Nephron (organoid): ENCODE results near the gene NRCAM.

Source experiments
- H3K27ac Mint-ChIP-seq, 3 experiments: 2 replicates each; pipeline ENCODE4 v1.8.0; 2020; ENCODE audit warnings: mixed read lengths in 3 of 3, mild to moderate bottlenecking in 2 of 3, moderate library complexity in 1 of 3
- H3K27me3 Mint-ChIP-seq: 2 replicates; pipeline ENCODE4 v1.8.0; 2021; ENCODE audit warnings: low read depth, mild to moderate bottlenecking, moderate library complexity, mixed read lengths
- H3K36me3 Mint-ChIP-seq: 2 replicates; pipeline ENCODE4 v1.8.0; 2020; ENCODE audit warnings: low read depth, mixed read lengths
- H3K4me1 Mint-ChIP-seq: 2 replicates; pipeline ENCODE4 v1.8.0; 2020; ENCODE audit warnings: mixed read lengths
- H3K4me3 Mint-ChIP-seq, 3 experiments: 2 replicates each; pipeline ENCODE4 v1.8.0; 2020; ENCODE audit warnings: mild to moderate bottlenecking in 3 of 3, mixed read lengths in 3 of 3, moderate library complexity in 2 of 3
- H3K9me3 Mint-ChIP-seq: 2 replicates; pipeline ENCODE4 v1.8.0; 2020; ENCODE audit warnings: mixed read lengths
- TF ChIP-seq, protein P1 (sequence below), 3 experiments: fragments of 200-600 bp; sonication (generic); IDR thresholded peaks; one replicate each; pipeline ENCODE4 v1.5.0; 2021; ENCODE audit warnings: antibody characterized with exemption in 3 of 3; ENCODE audit not compliant: unreplicated experiment in 3 of 3

Gene NRCAM

DNA sequence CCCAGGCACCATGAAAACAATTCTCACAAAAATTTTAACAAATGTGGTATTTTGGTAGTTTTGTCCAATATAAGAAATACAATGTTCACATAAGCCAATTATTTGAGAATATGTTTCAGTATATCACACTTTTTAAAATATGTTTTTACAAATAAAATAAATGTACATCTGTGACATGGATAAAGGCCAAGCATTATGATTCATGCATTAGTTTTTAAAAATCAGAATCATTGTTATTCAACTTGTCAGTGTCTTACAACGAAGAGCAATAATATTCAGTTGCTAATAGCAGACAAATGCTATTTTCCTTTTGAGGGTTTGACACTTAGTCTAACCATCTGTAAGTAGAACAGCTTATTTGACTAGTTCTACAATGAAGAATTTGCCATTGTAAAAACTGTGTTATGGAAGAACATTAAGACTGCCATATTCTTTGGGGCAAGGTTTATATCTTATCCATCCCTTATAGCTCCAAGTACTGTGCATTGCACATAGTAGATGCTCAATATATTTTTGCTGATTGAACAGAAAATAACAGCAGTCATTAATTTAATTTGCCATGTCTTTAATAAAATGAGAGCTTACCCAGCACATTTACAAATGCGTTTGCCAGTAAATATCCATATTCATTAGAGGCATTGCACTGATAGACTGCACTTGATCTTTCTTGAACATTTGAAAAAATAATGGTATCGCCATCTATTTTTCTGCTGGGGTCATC is 258.7 kb downstream of the NRCAM start:
- Mint-ChIP-seq H3K4me3 (no peak overlapping the region), H3K27me3 (no peaks in the 10 kb centered on the region), H3K4me1 (no peaks in the 10 kb centered on the region), H3K9me3 (no peaks in the 10 kb centered on the region), H3K27ac (no peak overlapping the region), H3K36me3 (peaks cover 5% of the 10 kb centered on the region)
- TF ChIP-seq, protein P1, sequence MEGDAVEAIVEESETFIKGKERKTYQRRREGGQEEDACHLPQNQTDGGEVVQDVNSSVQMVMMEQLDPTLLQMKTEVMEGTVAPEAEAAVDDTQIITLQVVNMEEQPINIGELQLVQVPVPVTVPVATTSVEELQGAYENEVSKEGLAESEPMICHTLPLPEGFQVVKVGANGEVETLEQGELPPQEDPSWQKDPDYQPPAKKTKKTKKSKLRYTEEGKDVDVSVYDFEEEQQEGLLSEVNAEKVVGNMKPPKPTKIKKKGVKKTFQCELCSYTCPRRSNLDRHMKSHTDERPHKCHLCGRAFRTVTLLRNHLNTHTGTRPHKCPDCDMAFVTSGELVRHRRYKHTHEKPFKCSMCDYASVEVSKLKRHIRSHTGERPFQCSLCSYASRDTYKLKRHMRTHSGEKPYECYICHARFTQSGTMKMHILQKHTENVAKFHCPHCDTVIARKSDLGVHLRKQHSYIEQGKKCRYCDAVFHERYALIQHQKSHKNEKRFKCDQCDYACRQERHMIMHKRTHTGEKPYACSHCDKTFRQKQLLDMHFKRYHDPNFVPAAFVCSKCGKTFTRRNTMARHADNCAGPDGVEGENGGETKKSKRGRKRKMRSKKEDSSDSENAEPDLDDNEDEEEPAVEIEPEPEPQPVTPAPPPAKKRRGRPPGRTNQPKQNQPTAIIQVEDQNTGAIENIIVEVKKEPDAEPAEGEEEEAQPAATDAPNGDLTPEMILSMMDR (IDR thresholded peaks at IDR 0.05; ENCODE audit: unreplicated experiment in 3 of 3) = no peak

DNA sequence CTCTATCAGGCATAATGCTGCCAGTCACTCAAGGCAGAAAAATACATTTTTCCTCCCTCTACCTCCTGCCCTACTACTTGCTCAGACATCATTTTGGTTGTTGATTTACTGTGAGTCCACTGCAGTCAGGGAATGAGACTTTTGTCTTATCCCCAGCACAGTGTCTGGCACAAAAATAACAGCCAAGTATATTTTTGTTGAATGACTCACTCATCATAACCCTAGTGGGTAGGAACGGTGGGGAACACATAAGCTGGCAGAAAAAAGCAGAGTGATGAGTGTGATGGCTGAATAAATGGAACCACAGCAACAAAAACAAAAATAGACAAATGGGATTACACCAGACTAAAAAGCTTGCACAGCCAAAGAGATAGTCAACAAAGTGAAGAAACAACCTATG is 260.2 kb downstream of the NRCAM start:
- H3K4me1 Mint-ChIP-seq = no peaks in the 10 kb centered on the region
- TF ChIP-seq, protein P1 (IDR thresholded peaks at IDR 0.05; ENCODE audit: unreplicated experiment in 3 of 3) = no peak

DNA sequence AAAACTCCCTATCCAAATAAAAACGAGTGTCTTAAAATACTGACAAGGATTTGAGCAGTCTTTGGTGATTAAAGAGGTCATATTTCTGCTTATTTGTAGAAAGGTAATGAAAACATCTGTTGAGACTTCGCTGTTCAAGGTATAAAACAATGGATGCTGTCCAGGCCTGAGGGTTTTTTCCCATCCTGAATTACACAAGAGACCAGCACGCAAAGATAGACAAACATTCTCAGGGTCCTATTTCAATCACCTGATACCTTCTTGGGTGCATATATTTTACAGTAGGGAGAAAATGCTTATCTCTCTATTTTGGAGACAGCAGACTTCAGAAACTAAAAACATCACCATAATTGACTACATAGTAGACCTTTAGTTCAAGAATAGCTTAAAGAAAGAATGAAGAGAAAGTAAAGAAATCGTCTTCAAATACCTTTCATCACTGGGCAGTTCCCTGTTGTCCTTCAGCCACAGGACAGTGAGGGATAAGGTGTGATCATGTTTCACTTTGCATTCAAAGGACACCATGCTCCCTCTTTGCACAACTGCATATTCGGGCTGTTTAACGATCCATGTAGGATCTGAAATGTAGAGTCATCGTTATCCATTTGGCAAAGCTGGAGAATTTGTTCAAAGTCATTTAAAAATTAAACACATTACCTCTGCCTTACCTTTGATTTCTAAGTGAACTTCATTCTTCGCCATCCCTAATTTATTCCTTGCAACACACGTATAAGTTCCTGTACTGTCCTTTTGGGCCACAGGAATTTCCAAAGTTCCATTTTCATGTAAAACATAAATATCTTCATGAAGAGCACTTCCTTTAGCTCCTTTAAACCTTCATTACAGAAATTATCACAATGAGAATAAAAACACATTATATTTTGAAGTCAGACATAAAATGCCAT is 262.4 kb downstream of the NRCAM start:
- H3K27ac Mint-ChIP-seq = no peak overlapping the region
- peaks cover 10% of the 10 kb centered on the region for H3K36me3 Mint-ChIP-seq
- TF ChIP-seq, protein P1 (IDR thresholded peaks at IDR 0.05; ENCODE audit: unreplicated experiment in 3 of 3) = no peak
- peaks cover 2% of the 10 kb centered on the region for H3K9me3 Mint-ChIP-seq
- H3K4me3 Mint-ChIP-seq = no peak overlapping the region
- H3K4me1 Mint-ChIP-seq = no peaks in the 10 kb centered on the region
- H3K27me3 Mint-ChIP-seq = no peaks in the 10 kb centered on the region

More for the DNA sequence above, 260.2 kb downstream of the NRCAM start:
- H3K36me3 Mint-ChIP-seq = peaks cover 5% of the 10 kb centered on the region
- H3K9me3 Mint-ChIP-seq = peaks cover 1% of the 10 kb centered on the region
- H3K27me3 Mint-ChIP-seq = no peaks in the 10 kb centered on the region
- no peak overlapping the region for H3K27ac Mint-ChIP-seq
- no peak overlapping the region for H3K4me3 Mint-ChIP-seq

DNA sequence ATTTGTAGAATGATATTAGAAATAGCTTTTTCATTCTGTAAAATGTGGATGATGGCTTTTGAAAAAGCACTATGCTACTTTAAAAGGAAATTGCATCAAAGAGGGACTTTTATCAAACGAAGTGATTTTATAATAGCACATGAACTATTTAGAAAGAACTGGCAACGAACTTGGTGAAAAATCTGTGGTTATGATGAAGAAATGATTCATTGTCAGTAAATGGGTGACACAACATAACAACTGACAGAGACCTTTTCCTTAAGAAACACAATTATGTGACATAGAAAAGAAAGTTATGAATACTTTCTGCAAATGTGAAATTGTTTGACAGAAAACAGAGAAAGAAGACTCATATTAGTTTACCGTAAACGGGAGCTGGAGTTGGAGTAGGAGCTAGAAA is 265.3 kb downstream of the NRCAM start:
- H3K4me3 Mint-ChIP-seq = no peak overlapping the region
- H3K36me3 Mint-ChIP-seq = peaks cover 19% of the 10 kb centered on the region
- TF ChIP-seq, protein P1 (IDR thresholded peaks at IDR 0.05; ENCODE audit: unreplicated experiment in 3 of 3) = no peak
- no peaks in the 10 kb centered on the region for H3K27me3 Mint-ChIP-seq
- H3K9me3 Mint-ChIP-seq = peaks cover 5% of the 10 kb centered on the region
- H3K27ac Mint-ChIP-seq = no peak overlapping the region
- no peaks in the 10 kb centered on the region for H3K4me1 Mint-ChIP-seq

DNA sequence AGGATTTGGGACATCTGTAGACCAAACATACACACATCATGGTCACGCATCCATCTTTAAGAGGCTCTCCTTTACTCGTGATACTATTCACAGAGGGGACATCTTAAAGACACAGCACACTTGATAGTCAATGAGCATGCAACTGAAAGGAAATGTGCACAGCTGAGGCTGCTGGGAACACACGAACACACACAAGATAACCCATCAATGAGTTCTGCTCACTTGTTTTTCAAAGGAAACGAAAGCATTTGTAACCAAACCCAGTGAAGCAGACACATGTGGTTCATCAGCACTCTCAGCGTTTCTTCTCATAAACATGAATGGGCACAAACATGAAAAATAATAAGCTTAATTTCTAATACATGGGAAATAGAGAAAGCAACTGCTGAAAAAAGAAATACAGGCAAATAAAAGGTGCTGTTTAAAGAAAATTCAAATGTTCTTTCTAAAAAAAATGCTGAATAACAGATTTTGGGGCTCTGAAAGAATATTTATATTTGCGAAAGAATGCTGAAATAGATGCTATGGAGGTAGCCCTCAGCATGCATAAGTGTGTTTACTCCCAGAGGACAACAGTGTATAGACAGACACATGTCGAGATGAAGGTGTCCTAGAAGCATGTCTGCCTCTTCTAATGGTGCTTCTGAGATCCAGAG is 266.4 kb downstream of the NRCAM start:
- H3K36me3 Mint-ChIP-seq = peaks cover 19% of the 10 kb centered on the region
- H3K9me3 Mint-ChIP-seq = peaks cover 5% of the 10 kb centered on the region
- no peaks in the 10 kb centered on the region for H3K27me3 Mint-ChIP-seq
- TF ChIP-seq, protein P1 (IDR thresholded peaks at IDR 0.05; ENCODE audit: unreplicated experiment in 3 of 3) = no peak
- H3K4me1 Mint-ChIP-seq = no peaks in the 10 kb centered on the region
- H3K27ac Mint-ChIP-seq = no peak overlapping the region
- H3K4me3 Mint-ChIP-seq = no peak overlapping the region
